GM18868 (cell line): ENCODE data around the gene LRRC37A3.
"Not testable (repeated sequence)": the region's sequence is repeated elsewhere in the genome, so short reads cannot be mapped to it uniquely, and the experiment has no call there.

Source experiments
- ATAC-seq: cut with Tn5 transposase; IDR thresholded peaks from one replicate; pipeline ENCODE4 v1.9.1; 2021; ENCODE audit warnings: mild to moderate bottlenecking, moderate library complexity; ENCODE audit not compliant: unreplicated experiment

Gene LRRC37A3

DNA sequence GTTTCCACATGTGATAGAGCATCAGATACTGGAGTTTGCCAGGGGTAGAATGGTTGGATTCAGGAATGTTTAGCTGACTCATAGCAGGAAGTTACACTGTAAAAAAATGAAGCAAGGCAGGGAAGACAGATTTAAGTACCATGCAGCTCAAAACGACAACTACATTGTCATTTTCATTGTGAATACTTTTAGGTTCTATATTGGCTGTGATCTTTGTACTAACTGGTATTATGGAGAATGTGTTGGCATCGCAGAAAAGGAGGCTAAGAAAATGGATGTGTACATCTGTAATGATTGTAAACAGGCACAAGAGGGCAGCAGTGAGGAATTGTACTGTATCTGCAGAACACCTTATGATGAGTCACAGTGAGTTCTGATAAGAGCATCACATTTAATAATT is 8.2 kb upstream of the LRRC37A3 start:
- not testable (repeated sequence) for ATAC-seq

DNA sequence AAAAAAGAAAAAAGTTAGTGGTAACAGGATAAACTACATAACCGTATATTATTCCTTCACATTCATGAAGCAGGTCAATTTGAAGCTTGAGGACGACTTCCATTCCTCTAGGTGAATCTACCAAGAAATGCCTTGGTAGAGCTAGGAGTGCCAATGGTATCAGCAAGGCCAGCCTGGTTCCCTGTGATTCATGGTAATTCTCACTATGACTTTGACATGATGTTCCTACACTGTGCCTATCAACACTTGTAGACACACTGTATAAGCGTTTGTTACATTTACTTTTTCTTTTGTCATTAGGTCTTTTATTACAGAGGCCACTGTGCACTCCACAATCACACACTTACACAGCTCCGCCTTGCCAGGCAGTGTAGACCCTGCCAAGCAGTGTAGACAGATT is 7.2 kb upstream of the LRRC37A3 start:
- ATAC-seq, result not testable (repeated sequence)

DNA sequence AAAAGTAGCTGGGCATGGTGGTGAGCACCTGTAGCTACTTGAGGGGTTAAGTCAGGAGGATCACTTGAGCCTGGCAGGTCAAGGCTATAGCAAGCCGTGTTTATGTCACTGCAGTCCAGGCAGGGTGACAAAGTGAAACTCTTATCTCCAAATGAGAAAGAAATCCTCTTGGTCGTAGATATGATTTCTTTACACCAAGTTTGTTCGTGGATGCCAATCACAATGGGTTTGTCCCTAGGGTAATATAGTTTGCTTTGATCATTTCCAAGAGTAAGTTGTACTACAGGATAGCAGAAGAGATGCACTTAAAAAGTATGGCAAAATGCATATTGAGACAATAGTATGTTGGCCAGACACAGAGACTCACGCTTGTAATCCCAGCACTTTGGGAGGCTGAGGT is 6.0 kb upstream of the LRRC37A3 start:
- ATAC-seq, result not testable (repeated sequence)

DNA sequence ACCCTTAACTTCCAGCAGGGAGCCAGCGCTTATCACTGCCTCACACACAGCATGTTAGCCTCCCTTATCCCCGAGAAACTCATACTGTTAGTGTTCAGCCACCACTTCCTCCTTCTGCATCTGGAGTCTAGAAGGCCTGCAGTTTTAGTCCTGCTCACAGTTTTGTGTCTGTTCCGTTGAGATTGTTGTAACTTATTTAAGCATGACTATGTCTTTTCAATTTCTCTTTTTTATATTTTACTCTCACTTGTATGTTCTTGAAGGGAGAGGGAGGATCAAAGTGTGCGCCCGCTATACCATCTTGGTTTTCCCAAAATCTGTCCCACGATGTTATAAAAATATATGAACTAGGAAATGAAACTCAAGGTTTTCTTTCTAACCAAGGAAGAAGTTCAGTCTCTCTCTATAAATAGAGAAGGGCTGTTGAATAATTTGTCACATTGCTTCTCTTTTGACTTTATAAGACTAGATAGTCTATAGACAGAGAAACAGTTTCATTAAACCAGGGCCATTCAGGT is 3.8 kb upstream of the LRRC37A3 start:
- ATAC-seq, result peak; percentile 49

DNA sequence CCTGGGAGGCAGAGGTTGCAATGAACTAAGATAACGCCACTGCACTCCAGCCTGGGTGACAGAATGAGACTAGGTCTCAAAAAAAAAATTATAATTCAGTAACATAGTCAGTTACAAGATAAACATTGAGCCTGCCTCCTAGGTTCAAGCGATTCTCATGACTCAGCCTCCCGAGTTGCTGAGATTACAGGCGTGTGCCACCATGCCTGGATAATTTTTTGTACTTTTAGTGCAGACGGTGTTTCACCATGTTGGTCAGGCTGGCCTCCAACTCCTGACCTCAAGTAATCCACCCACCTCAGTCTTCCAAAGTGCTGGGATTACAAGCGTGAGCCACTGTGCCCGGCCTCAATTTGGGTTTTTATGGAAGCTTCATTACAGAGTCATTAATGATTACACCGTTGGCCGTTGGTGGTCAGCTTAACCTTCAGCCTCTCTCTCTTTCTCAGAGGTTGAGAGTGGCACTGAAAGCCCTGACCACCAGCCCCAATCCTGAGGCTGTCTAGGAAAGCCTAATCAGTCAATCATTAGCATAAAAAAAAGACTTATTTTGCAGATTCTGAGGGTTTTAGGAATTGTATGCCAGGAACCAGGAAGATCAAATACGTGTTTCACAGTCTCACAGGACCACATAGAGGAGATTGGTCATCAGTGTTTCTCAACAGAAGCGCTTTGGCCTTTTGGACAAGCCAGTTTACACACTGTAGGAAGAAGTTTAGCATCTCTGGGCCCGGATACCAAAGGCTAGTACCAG is 1.3 kb upstream of the LRRC37A3 start:
- ATAC-seq, result no peak

DNA sequence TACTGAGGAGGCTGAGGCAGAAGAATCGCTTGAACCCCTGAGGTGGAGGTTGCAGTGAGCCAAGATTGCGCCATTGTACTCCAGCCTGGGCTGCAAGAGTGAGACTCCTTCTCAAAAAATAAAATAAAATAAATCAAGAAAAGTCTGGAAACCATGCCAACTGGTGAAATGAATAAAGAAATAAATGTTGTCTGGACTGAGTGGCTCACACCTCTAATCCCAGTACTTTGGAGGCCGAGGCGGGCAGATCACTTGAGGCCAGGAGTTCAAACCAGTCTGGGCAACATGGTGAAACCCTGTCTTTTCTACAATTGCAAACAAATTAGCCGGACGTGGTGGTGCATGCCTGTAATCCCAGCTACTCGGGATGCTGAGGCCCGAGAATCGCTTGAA is 744 bp upstream of the LRRC37A3 start:
- no peak for ATAC-seq

DNA sequence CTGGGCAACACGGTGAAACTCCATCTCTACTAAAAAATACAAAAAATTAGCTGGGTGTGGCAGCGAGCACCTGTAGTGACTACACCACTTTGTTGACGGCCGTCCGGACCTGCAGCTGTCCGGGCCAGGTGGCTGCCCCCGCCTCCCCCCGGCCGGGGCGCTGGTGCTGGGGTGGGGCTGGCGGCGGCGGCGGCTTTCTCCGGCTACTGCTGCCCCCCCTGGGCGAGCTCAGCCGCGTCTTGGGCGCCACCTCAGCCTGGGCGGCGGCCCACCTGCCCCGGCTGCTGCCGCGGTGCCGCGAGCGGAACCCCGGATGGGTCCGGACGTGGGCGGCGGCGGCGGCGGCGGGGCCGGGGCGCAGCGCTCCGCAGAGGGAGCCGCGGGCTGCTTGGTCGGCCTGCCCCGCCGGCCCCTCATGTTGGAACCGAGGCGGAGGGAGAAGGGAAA is 413 bp downstream of the LRRC37A3 start:
- peak; percentile 53 for ATAC-seq

DNA sequence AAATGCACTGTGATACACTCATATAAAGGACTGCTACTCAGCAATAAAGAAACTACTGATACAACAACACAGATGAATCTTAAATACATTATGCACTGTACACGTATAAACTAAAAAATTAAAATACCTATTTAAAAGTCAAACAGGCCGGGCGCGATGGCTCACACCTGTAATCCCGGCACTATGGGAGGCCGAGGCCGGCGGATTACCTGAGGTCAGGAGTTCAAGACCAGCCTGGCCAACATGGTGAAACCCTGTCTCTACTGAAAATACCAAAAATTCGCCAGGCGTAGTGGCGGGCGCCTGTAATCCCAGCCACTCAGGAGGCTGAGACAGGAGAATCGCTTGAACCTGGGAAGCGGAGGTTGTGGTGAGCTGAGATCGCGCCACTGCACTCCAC is 1.7 kb downstream of the LRRC37A3 start:
- not testable (repeated sequence) for ATAC-seq

DNA sequence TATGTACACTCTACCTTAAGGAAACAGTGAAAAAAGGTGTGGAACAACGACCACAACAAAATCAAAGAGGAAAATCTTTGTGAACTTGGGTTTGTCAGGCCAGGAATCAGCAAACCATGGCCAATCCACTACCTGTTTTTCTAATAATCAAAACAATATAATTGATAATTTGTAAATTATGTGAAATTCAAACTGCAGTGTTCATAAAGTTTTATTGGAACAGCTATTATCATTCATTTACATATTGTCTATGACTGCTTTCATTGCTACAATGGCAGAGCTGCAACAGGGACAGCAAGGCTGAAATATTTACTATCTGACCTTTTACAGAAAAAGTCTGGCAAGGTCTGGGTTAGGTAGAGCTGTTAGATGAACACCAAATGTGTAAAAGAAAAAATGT is 4.0 kb downstream of the LRRC37A3 start:
- not testable (repeated sequence) for ATAC-seq

DNA sequence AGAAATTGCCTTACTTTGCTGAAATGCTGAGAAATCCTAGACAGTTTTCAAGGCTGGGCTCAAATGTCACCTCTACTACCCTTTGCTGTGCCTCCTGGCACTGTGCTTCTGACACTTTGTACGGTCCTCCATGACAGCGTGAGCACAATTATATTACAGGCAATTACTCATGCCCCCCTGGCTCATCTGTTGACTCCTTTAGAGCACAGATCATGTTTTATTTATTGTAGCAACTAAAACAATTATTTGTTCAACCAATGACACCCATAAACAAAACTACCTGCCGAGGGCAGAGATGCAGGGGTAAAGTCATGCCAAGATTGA is 9.1 kb downstream of the LRRC37A3 start:
- ATAC-seq, result not testable (repeated sequence)

DNA sequence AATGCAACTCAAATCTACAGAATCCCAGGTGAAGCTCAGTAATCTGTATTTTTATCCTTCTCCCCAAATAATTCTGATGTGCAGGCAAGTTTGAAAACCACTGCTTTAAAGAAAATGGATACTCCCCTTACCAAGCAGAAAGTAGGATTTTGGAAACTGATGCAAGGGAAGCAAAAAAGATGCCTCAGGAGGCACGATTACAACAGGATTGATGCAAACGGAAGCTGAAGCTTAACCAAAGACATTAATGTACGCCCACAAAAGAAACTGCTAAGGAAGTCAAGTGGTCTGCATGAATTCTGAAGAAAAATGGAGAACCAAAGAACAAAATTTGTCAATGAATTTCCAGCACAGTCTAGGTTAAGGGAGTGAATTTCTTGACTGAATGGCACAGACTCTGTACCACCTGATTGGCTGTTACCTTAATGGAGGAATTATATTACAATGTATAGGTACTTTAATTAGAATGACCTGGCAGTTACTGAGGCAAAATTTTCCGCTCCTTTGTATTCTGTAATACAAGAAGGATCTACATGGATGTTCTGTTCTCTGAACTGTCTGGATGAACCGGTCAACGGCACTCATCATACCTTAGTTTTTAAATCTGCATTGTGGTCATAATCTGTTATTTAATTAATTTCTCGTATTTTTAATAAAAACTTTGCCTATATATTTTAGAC is 9.6 kb downstream of the LRRC37A3 start:
- not testable (repeated sequence) for ATAC-seq

DNA sequence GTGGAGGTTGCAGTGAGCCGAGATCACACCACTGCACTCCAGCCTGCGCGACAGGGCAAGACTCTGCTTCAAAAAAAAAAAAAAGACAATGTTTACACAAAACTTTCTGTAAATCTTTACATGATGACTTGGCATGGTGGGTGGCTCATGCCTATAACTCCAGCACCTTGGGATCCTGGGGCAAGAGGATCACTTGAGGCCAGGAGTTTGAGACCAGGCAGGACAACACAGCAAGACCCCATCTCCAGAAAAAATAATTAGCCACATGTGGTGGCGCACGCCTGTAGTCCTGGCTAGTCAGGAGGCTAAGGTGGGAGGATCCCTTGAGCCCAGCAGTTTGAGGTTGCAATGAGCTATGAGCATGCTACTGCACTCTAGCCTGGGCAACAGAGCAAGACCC is 15.2 kb downstream of the LRRC37A3 start:
- ATAC-seq, result not testable (repeated sequence)

DNA sequence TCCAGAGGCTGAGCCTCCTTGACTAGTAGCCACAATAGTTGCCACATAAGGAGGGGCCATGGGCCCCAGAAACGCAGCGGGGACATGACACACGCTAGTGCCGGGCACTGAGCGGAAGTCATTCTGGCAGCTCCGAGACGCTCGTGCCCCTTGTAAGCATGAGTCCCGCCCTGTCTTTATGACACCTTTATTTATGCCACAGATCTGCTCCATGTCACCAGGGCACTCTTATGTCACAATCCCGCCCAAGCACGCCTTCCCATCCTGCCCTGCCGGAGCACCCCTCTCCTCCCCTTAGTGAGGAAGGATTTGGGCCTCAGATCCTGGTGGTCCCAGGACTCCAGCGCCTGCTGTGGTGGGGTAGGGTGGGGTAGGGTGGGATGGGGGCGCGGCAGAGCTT is 22.1 kb downstream of the LRRC37A3 start:
- ATAC-seq, result not testable (repeated sequence)

DNA sequence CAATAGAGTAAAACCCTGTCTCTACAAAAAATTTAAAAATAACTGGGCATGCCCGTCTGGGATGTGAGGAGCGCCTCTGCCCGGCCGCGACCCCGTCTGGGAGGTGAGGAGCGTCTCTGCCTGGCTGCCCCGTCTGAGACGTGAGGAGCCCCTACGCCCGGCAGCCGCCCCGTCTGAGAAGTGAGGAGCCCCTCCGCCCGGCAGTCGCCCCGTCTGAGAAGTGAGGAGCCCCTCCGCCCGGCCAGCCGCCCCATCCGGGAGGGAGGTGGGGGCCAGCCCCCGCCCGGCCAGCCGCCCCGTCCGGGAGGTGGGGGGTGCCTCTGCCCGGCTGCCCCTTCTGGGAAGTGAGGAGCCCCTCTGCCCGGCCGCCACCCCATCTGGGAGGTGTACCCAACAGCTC is 45.1 kb downstream of the LRRC37A3 start:
- not testable (repeated sequence) for ATAC-seq

DNA sequence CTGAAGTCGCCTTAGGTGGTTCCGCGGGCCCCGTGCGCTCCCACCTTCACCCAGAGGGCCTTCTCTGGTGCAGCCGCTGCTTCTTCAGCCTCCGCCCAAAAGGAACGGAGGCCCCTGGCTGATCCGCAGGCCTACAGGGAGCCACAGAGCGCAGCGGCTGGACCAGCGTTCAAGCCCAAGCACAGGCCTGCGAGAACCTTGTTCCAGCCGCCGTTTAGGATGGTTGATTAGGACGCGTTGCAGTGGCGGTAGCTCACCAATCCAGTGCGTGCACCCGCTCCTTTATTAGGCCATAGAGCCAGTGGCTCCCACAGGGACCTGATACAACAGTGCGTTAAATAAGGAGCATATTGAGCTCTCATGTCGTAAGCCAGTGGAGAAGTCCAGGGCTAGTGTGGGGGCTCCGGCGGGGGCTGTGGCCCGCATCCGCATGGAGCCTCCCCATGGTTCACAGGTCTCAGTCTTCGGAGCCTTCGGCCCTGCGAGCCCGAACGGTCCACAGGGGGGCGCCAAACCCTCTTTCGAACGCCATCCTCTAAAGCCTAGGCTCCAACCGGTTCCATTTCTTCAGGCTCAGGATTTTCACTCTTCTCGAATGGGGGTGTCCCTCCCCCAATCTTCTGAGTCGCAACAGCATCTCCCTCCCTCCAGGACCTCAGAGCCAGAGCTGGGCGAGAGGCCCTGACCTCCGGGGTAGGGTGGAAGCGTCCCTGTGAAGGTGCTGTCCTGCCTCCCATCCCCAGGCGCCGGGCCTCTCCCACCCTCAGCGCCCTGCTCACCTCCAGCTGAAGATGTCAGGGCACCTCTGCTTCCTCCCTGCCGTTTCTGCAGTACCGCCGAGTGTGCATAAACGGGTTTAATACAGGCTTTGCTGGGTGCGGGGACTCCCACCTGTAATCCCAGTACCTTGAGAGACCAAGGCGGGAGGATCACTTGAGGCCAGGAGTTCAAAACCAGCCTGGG is 71.5 kb downstream of the LRRC37A3 start:
- peak; percentile 42 for ATAC-seq

DNA sequence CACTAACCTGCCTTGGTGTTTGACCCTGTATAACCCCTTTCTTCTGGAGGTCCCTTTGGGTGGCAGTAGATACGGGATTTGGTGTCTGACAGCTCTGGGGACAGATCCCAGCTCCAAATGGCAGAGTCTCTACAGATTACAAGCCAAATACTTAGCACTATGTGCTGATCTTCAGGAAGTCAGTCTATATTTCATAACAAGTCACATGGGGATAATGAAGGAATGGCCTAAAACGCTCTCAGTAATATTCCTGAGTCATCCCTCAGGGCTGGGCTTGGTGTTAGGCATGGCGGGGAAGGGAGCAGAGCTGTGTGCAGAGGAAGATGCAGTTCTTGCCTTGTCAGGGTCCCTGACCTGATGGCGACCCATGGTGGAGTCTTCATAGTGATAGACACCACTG is 72.4 kb downstream of the LRRC37A3 start:
- ATAC-seq, result not testable (repeated sequence)

DNA sequence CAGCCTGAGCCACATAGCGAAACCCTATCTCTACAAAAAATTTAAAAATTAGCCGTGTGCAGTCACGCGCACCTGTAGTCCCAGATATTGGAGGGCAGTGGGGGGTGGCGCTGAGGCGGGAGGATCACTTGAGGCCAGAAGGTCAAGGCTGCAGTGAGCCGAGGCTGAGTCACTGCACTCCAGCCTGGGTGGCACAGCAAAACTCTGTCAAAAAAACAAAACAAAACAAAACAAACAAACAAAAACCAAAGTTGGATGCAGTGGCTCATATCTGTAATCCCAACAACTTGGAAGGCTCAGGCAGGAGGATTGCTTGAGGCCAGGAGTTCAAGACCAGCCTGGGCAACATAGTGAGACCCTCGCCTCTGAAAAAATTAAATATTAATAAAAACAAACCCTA is 75.4 kb downstream of the LRRC37A3 start:
- not testable (repeated sequence) for ATAC-seq

DNA sequence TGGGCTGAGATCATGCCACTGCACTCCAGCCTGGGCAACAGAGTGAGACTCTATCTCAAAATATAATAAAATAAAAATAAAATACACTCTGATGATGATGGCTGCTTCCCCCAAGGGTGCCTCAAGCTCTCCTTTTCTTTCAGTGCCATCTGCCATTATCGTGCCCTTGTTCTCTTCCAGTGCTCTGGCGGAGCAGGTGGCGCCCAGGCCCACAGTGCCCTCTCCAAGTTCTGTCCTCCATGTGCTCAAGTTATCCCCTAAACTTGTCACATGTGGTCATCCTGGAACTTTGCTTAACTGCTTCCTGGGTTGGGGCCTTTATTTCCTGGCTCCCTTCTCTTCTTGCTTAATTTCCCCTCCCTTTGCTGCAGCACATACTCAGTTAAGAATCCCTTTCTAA is 76.4 kb downstream of the LRRC37A3 start:
- ATAC-seq, result not testable (repeated sequence)

DNA sequence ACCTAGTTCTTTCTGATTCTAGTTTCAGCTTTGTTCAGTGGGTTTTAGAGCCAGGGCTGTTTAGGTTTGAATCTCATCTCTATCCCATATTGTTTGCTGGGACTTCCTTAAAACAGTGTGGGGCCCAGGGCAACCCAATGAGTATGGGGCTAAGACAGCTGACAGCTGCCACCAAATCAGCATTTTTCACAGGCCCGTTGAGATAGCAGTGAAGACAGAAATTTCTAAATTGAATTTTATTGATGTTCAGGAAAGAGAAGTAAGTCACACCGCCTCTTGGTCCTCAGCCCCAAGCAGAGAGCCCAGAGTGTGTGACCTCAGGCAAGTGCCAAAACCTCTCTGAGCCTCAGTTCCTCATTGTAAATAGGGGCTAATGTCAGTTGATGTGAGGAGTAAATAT is 78.3 kb downstream of the LRRC37A3 start:
- not testable (repeated sequence) for ATAC-seq

DNA sequence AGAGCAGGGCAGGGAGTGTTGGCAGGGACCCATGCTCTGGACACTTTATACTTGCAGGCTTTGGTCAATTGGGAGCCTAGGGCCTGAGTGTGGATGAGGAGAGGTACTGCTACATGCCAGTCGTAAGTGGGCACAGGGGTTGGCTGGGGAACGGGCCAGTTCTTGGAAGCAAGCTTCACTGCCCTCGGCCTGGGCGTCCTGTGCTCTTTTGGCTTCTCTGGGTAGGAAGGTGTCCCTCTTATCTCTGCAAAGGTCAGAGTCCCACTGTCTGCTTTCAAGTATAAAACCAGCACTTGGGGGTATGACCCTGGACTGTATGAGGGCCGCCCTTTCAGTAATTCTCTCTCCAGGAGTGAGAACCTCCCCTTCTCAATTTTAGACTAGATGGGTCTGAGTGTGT is 80.8 kb downstream of the LRRC37A3 start:
- not testable (repeated sequence) for ATAC-seq
